Stomach (tissue), 4 donors: ENCODE data around the gene ZBTB39.

Source experiments
- CTCF ChIP-seq, 7 experiments: fragments of 450-650 bp in 4 of 7; fragments of 200-600 bp in 3 of 7; sonication (generic) in 3 of 7; IDR thresholded peaks; one replicate each; pipeline ENCODE4 v1.5.1; 2016 to 2019; ENCODE audit warnings: antibody characterized with exemption in 7 of 7, control low read depth in 2 of 7, mild to moderate bottlenecking in 1 of 7
- EP300 ChIP-seq: sonication (generic); formaldehyde crosslinking; IDR thresholded peaks from one replicate; pipeline ENCODE4 v1.6.1; 2017; ENCODE audit warnings: antibody characterized with exemption
- POLR2A ChIP-seq, 4 donors: fragments of 450-650 bp; IDR thresholded peaks; one replicate each; pipeline ENCODE4 v1.6.1; 2016; ENCODE audit warnings: antibody characterized with exemption in 4 of 4, control low read depth in 2 of 4, mild to moderate bottlenecking in 1 of 4, moderate library complexity in 1 of 4

GRCh38 chr12:56953314-56953713 is 53.0 kb downstream of the ZBTB39 start:
- TF ChIP-seq POLR2A (IDR thresholded peaks at IDR 0.05) (no peak), CTCF (IDR thresholded peaks at IDR 0.05) (no peak), EP300 (no peak)
